GM18526 (cell line): ENCODE data around the gene MFSD6.

Experiments used
- POLR2A ChIP-seq: IDR thresholded peaks from 3 replicates; pipeline ENCODE4 v1.6.1; 2011; ENCODE audit not compliant: insufficient read length; ENCODE audit errors: extremely low read depth

MFSD6 gene

GRCh38 chr2:190462611-190463010 lies 54.5 kb downstream of the MFSD6 start:
- TF ChIP-seq POLR2A = no peak

- TF ChIP-seq POLR2A = no peak
Observed at GRCh38 chr2:190465060-190465459, 56.9 kb downstream of the MFSD6 start.

- no peak for TF ChIP-seq POLR2A
Observed at GRCh38 chr2:190466819-190467446, 58.8 kb downstream of the MFSD6 start.

- no peak for TF ChIP-seq POLR2A
Observed at GRCh38 chr2:190467575-190468083, 59.5 kb downstream of the MFSD6 start.

GRCh38 chr2:190468814-190469569 lies 60.8 kb downstream of the MFSD6 start:
- no peak for TF ChIP-seq POLR2A

- TF ChIP-seq POLR2A = no peak
Observed at GRCh38 chr2:190469771-190470170, 61.6 kb downstream of the MFSD6 start.

GRCh38 chr2:190470256-190470826 lies 62.2 kb downstream of the MFSD6 start:
- no peak for TF ChIP-seq POLR2A

GRCh38 chr2:190477661-190478454 lies 69.7 kb downstream of the MFSD6 start:
- no peak for TF ChIP-seq POLR2A

GRCh38 chr2:190478572-190479195 lies 70.5 kb downstream of the MFSD6 start:
- no peak for TF ChIP-seq POLR2A

GRCh38 chr2:190481339-190481738 lies 73.2 kb downstream of the MFSD6 start:
- no peak for TF ChIP-seq POLR2A

- no peak for TF ChIP-seq POLR2A
Observed at GRCh38 chr2:190482451-190482850, 74.3 kb downstream of the MFSD6 start.

- TF ChIP-seq POLR2A = no peak
Observed at GRCh38 chr2:190486037-190486623, 78.0 kb downstream of the MFSD6 start.

GRCh38 chr2:190488516-190489233 lies 80.5 kb downstream of the MFSD6 start:
- TF ChIP-seq POLR2A = no peak

GRCh38 chr2:190489475-190489874 lies 81.3 kb downstream of the MFSD6 start:
- no peak for TF ChIP-seq POLR2A
